IMR-90 (cell line): ENCODE measurements around the gene MTA2. TPM values are rescaled to one million over a fixed set of nuclear protein-coding genes. Genes with fewer than 3 reads are reported as not detected.

Experiments
- ATAC-seq: fragments of 200-7000 bp; cut with Tn5 transposase; 2 replicates; pipeline ENCODE4 v1.9.1; 2020; ENCODE audit warnings: low read depth, mild to moderate bottlenecking, moderate library complexity
- BruUV-seq: library from RNA; stranded (reverse); fragments of 400-500 nt; replicated peaks from 2 replicates; lab custom pipeline; 2021; lab: Mats Ljungman, UMichigan
- CTCF ChIA-PET: fragments of 300-600 bp; formaldehyde crosslinking; extraction: SDS; loops from one replicate; lab custom pipeline; 2021; ENCODE audit warnings: antibody characterized with exemption; lab: Yijun Ruan, JAX
- POLR2A ChIA-PET: fragments of 300-600 bp; sonication (Branson Sonifier 250); formaldehyde crosslinking; loops from one replicate; lab custom pipeline; 2022; ENCODE audit warnings: antibody characterized with exemption; ENCODE audit not compliant: unreplicated experiment; lab: Charles Lee
- DNase-seq: peaks from one replicate; pipeline ENCODE4 v3.0.0; 2013
- H2AFZ ChIP-seq: replicated peaks from 2 replicates; pipeline ENCODE3; 2013; ENCODE audit warnings: low read length, mild to moderate bottlenecking; ENCODE audit not compliant: poor library complexity
- H2AK5ac ChIP-seq: 2 replicates; pipeline ENCODE4 v1.6.1; 2013; ENCODE audit warnings: low read depth, low read length, inconsistent platforms
- H2AK9ac ChIP-seq: replicated peaks from 2 replicates; pipeline ENCODE3; 2013; ENCODE audit warnings: mild to moderate bottlenecking, low read depth, low read length, moderate library complexity; ENCODE audit not compliant: poor library complexity
- H2BK120ac ChIP-seq: 2 replicates; pipeline ENCODE4 v1.6.1; 2013; ENCODE audit warnings: low read depth, low read length, inconsistent platforms
- H2BK15ac ChIP-seq: 3 replicates; pipeline ENCODE4 v1.6.1; 2013; ENCODE audit warnings: low read depth, low read length, inconsistent platforms
- H2BK20ac ChIP-seq: 2 replicates; pipeline ENCODE4 v1.6.1; 2013; ENCODE audit warnings: low read depth, mild to moderate bottlenecking, inconsistent platforms, low read length, moderate library complexity
- H2BK5ac ChIP-seq: 2 replicates; pipeline ENCODE4 v1.6.1; 2013; ENCODE audit warnings: mild to moderate bottlenecking, low read depth, low read length, inconsistent platforms; ENCODE audit not compliant: poor library complexity, severe bottlenecking
- H3K14ac ChIP-seq: replicated peaks from 2 replicates; pipeline ENCODE4 v1.6.1; 2013; ENCODE audit warnings: low read depth, low read length, inconsistent platforms
- H3K18ac ChIP-seq: 2 replicates; pipeline ENCODE4 v1.6.1; 2013; ENCODE audit warnings: low read depth, low read length, control low read depth
- H3K23ac ChIP-seq: 2 replicates; pipeline ENCODE4 v1.6.1; 2013; ENCODE audit warnings: low read depth, low read length, inconsistent platforms
- H3K27ac ChIP-seq: 2 replicates; pipeline ENCODE4 v1.5.1; 2013; ENCODE audit warnings: mild to moderate bottlenecking, control low read depth, low read length; ENCODE audit not compliant: insufficient read depth
- H3K27me3 ChIP-seq: 2 replicates; pipeline ENCODE4 v1.6.1; 2013; ENCODE audit warnings: low read length; ENCODE audit not compliant: control insufficient read depth, insufficient read depth
- H3K36me3 ChIP-seq: 2 replicates; pipeline ENCODE4 v1.6.1; 2013; ENCODE audit warnings: low read length, mixed read lengths; ENCODE audit not compliant: control insufficient read depth, insufficient read depth
- H3K4ac ChIP-seq: 2 replicates; pipeline ENCODE4 v1.6.1; 2013; ENCODE audit warnings: low read depth, low read length, inconsistent platforms
- H3K4me1 ChIP-seq: 2 replicates; pipeline ENCODE4 v1.6.1; 2013; ENCODE audit warnings: low read length, mixed read lengths; ENCODE audit not compliant: control insufficient read depth, insufficient read depth
- H3K4me2 ChIP-seq: 2 replicates; pipeline ENCODE4 v1.6.1; 2013; ENCODE audit warnings: low read depth, mild to moderate bottlenecking, control low read depth, low read length, moderate library complexity
- H3K4me3 ChIP-seq: 2 replicates; pipeline ENCODE4 v1.5.1; 2013; ENCODE audit warnings: low read depth, mild to moderate bottlenecking, control low read depth, low read length, moderate library complexity; ENCODE audit not compliant: insufficient read depth
- H3K56ac ChIP-seq: 2 replicates; pipeline ENCODE4 v1.6.1; 2013; ENCODE audit warnings: low read length, inconsistent platforms; ENCODE audit not compliant: insufficient read depth; ENCODE audit errors: extremely low read depth
- H3K79me1 ChIP-seq, 2 experiments: 2 replicates each; pipeline ENCODE4 v1.6.1; 2013; ENCODE audit warnings: low read length in 2 of 2, inconsistent platforms in 1 of 2, low read depth in 1 of 2
- H3K9ac ChIP-seq: 2 replicates; pipeline ENCODE4 v1.6.1; 2013; ENCODE audit warnings: low read depth, low read length, control low read depth
- H3K9me1 ChIP-seq: 2 replicates; pipeline ENCODE4 v1.6.1; 2013; ENCODE audit warnings: low read length, inconsistent platforms; ENCODE audit not compliant: insufficient read depth
- H3K9me3 ChIP-seq: 2 replicates; pipeline ENCODE4 v1.6.1; 2013; ENCODE audit warnings: low read length; ENCODE audit not compliant: control insufficient read depth, insufficient read depth
- H4K20me1 ChIP-seq: 2 replicates; pipeline ENCODE4 v1.6.1; 2013; ENCODE audit warnings: low read length, inconsistent platforms; ENCODE audit not compliant: insufficient read depth
- H4K5ac ChIP-seq: 2 replicates; pipeline ENCODE4 v1.6.1; 2013; ENCODE audit warnings: mild to moderate bottlenecking, low read depth, low read length, control low read depth
- H4K8ac ChIP-seq, 2 experiments: 2 replicates each; pipeline ENCODE4 v1.6.1; 2013; ENCODE audit warnings: low read depth in 2 of 2, low read length in 2 of 2, control low read depth in 1 of 2, inconsistent platforms in 1 of 2
- H4K91ac ChIP-seq: 2 replicates; pipeline ENCODE4 v1.6.1; 2013; ENCODE audit warnings: low read depth, low read length, inconsistent platforms; ENCODE audit not compliant: insufficient read depth
- FOS ChIP-seq: fragments of 150-350 bp; IDR thresholded peaks from 2 replicates; pipeline ENCODE4 v1.6.1; 2016; ENCODE audit warnings: low read depth, low read length
- SMC3 ChIP-seq: fragments of 150-350 bp; IDR thresholded peaks from 2 replicates; pipeline ENCODE4 v1.6.1; 2016; ENCODE audit warnings: low read depth, mild to moderate bottlenecking, antibody characterized with exemption, low read length, moderate library complexity
- WGBS, 2 experiments: methylation state at CpG; one replicate each; pipeline versions ENCODE4 v1.1.5 to v1.1.7; 2013; ENCODE audit warnings: missing lambda C conversion rate in 2 of 2; ENCODE audit not compliant: insufficient read length in 1 of 2; ENCODE audit errors: extremely low coverage in 2 of 2; 5-methylcytosine and 5-hydroxymethylcytosine counted together
- dilution Hi-C: fragments of 300-500 bp; cut with HindIII; formaldehyde crosslinking; loops from one replicate; pipeline ENCODE4 v1.14.3; 2018; ENCODE audit warnings: low sequenced_read_pairs; ENCODE audit not compliant: unreplicated experiment
- in situ Hi-C: fragments of 300-500 bp; cut with MboI; formaldehyde crosslinking; loops from 3 replicates; pipeline ENCODE4 v1.14.3; 2019; ENCODE audit warnings: low sequenced_read_pairs, inconsistent platforms, mixed read lengths
- intact Hi-C: fragments of 100-400 bp; cut with micrococcal nuclease; formaldehyde crosslinking; loops from 2 replicates; pipeline ENCODE4 v1.10.0; 2022
- polyA plus RNA-seq, 3 experiments: library from polyadenylated mRNA; depleted of rRNA; stranded (reverse); fragments of >200 nt; gene quantifications; 2 replicates each; pipeline ENCODE4 v1.2.3, GENCODE V29; 2012; ENCODE audit warnings: low replicate concordance in 1 of 3
- total RNA-seq: library from RNA; depleted of rRNA; stranded (reverse); fragments of >200 nt; gene quantifications from 2 replicates; pipeline ENCODE4 v1.2.3, GENCODE V29; 2012

Gene MTA2
- total and polyA plus RNA-seq, 2 of the 4 experiments (the other 2 are of a cell fraction), result 34.8 to 136 TPM

DNA sequence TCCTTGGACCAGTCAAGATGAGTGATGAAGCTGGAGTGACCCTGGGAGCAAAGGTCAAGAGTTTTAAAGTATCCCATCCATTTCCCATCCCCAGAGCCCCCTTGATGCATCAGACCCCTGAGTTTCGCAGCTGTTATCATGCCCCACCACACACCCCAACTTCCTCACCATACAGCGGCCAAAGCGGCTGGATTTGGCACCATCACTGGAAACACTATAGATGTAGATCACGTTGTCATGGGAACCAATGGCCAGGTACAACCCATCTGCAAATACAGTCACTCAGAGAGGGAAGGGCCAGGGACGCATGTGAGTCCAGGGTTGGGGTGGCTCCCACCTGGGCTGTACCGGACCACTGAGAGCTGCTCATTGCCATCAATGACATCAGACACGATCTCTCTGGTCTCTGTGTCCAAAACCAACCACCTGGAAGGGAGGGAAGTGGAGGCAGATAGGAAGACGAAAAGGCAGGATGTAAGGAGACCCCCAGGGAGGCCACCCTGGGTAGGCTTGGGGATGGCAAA, 2.2 kb upstream of the MTA2 start:
- no peak overlapping the region for H3K4me3 ChIP-seq
- dilution Hi-C loops, result no loop called here
- H2BK5ac ChIP-seq, result no peak overlapping the region
- H3K4ac ChIP-seq, result no peak overlapping the region
- H3K18ac ChIP-seq, result no peak overlapping the region
- no peak for TF ChIP-seq FOS
- TF ChIP-seq SMC3, result no peak
- ChIA-PET CTCF (no interaction called here), POLR2A (interaction anchor here (1.0 kb wide), 1 partner anchor 12 kb away, joined by 4 read pairs; no protein-coding TSS in a partner anchor)
- no peak overlapping the region for H4K91ac ChIP-seq
- H4K20me1 ChIP-seq, result peaks cover 12% of the 10 kb centered on the region; the same call in 1 of the 2 replicates
- no peaks in the 10 kb centered on the region for H3K9me3 ChIP-seq
- WGBS, 2 experiments, result no CpG with 5 or more reads among the region's 8 CpGs
- H2BK15ac ChIP-seq, result no peak overlapping the region
- no peak overlapping the region for H3K4me2 ChIP-seq
- H3K14ac ChIP-seq, result no peak overlapping the region
- no peak overlapping the region for H4K8ac ChIP-seq
- H3K4me1 ChIP-seq, result peaks cover 7% of the 10 kb centered on the region
- no peak overlapping the region for H3K9ac ChIP-seq
- no peak for ATAC-seq
- in situ Hi-C loops, result no loop called here
- no peaks in the 10 kb centered on the region for H3K27me3 ChIP-seq
- H3K36me3 ChIP-seq, result peaks cover 28% of the 10 kb centered on the region
- no peak overlapping the region for H3K27ac ChIP-seq
- no peak overlapping the region for H2AFZ ChIP-seq
- H3K79me1 ChIP-seq, result peaks cover 2 to 20% of the 10 kb centered on the region in 2 experiments; a peak in 3 of 4 replicates
- H3K56ac ChIP-seq, result no peak overlapping the region
- no peak overlapping the region for H2BK20ac ChIP-seq
- no peak overlapping the region for H2BK120ac ChIP-seq
- no TSS peak for BruUV-seq
- H2AK9ac ChIP-seq, result no peak overlapping the region
- peaks cover 5% of the 10 kb centered on the region for H3K9me1 ChIP-seq
- intact Hi-C loops, result no loop called here
- H2AK5ac ChIP-seq, result peak overlapping the region; percentile 30; the same call in 1 of the 2 replicates
- H4K5ac ChIP-seq, result no peak overlapping the region
- H3K23ac ChIP-seq, result no peak overlapping the region
- no peak for DNase-seq
